Fibroblast of skin of left quadriceps (primary cell): ENCODE results near the gene RUBCNL.
A peak's percentile ranks its signal among the peaks of the same experiment; 100 is the strongest.

Source experiments
- DNase-seq, 2 experiments: peaks; one replicate each; pipeline ENCODE4 v3.0.0-alpha.2; 2013; ENCODE audit warnings: low read depth in 2 of 2

Gene RUBCNL

DNA sequence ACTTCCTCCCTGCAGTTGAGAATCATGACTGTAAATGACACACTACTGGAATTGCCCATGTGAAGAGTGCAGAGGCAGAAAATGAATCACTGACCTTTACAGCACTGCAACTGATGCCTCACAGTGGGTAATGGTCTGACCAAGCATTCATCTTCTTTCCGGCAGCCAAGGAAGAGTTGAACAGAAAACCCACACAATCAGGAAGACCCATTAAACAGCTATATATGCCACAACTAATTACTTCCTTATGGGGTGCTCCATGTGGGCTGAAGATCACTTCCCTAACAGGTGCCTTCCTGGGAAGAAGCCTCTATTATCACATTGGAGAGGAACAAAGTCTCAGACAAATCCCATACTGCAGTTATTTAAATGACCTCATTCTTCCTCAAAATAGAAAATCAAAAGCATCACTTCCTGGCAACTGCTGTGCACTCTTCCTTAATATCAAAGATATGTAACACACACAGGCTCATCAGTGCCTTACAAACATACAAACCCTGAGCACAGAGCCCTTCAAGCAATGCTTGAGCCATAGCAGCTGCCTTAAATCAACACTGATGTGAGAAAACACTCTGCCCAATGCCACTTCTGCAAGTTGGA is 45.8 kb downstream of the RUBCNL start:
- DNase-seq, result peak; percentile 25 to 33

DNA sequence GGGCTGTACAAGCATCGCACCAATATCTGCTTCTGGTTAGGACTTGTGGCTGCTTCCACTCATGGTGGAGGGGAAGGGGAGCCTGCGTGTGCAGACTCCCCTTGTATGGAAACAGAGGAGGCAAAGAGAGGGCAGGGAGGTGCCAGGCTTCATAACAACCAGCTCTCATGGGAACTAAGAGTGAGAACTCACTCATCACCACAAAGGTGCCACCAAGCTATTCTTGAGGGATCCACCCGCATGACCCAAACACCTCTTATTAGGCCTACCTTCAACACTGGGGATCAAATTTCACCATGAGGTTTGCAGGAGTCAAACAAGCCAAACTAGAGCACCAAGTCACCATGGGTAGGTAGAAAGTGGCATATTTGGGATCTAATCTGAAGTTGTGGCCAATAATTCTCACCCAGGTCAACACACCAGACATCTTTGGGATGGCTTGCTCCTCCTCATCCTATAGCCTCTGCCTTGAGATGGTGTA is 46.4 kb downstream of the RUBCNL start:
- DNase-seq, result no peak

GRCh38 chr13:46340011-46340410 is 47.0 kb downstream of the RUBCNL start:
- no peak for DNase-seq

DNA sequence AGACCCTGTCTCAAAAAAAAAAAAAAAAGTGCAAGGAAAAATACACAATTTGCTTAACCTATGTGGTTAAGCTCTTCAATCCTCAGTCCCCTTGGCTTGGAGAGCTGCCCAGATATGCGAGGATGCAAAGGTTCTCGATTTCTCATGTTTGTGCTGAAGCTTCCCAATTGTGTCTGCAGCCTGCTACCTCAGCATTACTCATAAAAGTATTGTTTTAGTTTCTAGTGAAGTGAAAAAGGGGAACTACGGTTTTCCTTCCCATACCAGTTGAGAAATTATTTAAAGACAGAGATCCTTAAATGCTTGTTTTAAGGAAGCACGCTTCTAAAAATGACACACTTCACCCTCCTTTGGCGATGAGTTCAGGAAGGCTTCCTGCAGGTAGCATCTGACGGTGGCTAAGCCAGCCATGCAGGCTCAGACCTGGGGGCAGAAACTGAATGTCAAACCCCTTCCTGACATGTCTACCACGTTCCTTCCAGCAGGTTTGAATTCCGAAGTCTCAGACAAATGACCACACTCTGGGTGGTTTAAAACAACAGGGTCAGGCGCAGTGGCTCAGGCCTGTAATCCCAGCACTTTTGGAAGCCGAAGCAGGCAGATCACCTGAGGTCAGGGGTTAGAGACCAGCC is 47.9 kb downstream of the RUBCNL start:
- DNase-seq, result peak; percentile 62 to 72

DNA sequence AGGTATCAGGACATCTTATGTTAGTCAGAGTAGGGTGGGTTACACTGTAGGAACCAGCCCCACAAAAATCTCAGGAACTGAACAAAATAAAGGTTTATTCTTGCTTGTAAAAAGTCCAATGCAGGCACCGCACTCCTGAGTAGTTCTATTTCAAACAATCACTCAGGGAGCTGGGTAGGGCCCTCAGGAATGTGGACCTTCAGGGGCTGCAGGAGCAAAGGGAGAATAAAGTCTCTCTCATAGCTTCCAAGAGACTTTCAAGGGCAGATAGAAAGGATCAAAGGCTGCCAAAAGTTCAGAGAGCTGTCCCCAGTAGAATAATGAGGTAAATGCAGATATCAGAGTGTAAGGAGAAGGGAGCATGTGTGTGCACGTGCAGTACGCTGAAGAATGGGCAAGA is 49.4 kb downstream of the RUBCNL start:
- no peak for DNase-seq

- no peak for DNase-seq
These were observed 52.8 kb downstream of the RUBCNL start for GRCh38 chr13:46334035-46334822.

DNA sequence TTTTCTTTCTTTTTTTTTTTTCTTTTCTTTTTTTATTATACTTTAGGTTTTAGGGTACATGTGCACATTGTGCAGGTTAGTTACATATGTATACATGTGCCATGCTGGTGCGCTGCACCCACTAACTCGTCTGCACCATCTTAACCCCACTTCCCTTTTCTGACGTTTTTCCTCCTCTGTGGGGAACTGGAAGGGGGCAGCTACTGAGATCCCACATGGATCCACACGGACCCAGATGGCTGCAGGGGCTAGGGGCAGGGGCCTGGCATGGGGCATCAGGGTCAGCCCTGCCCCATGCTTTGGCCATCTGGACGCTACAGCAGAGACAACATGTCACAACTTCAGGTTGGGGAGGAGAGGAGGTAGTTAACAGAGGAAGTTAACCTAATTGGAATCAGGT is 54.3 kb downstream of the RUBCNL start:
- DNase-seq, result no peak

GRCh38 chr13:46329624-46330023 is 57.4 kb downstream of the RUBCNL start:
- DNase-seq, result no peak

- DNase-seq, result no peak
These were observed 59.8 kb downstream of the RUBCNL start for GRCh38 chr13:46327246-46327645.

- peak; percentile 48 to 51 for DNase-seq
These were observed 62.1 kb downstream of the RUBCNL start for GRCh38 chr13:46324976-46325375.

- DNase-seq, result peak; percentile 40 to 53
These were observed 65.4 kb downstream of the RUBCNL start for GRCh38 chr13:46321494-46322225.

GRCh38 chr13:46320821-46321220 is 66.2 kb downstream of the RUBCNL start:
- DNase-seq, result no peak

- no peak for DNase-seq
These were observed 66.6 kb downstream of the RUBCNL start for GRCh38 chr13:46320406-46320805.

DNA sequence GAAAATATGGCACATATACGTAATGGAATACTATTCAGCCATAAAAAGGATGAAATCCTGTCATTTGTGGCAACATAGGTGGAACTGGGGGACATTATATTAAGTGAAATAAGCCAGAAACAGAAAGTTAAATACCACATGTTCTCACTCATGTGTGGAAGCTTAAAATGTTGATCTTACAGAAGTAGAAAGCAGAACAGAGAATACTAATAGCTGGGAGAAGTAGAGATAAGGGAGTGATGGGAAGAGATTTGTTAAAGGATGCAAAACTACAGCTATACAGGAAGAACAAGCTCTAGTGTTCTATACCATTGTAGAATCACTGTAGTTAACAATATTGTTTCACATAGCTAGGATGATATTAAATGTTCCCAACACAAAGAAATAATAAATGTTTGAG is 68.1 kb downstream of the RUBCNL start:
- DNase-seq, result no peak

DNA sequence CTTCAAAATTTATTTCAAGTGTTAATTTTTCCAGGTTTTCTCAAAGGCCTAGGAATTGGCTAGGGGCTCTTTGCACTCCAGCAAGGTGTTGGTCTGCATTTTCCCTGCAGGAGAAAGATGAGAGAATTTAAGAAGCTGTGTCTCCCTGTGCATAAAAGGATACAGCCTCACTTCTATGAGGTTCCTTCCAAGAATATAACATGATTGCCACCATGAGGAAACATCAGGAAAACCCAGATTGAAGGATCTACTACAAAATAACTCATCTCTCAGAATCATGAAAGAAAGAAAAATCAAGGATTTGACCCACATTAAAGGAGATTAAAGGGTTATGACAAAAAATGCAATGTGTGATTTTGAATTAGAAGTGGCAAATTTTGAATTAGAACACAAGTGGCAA is 69.9 kb downstream of the RUBCNL start:
- no peak for DNase-seq

- no peak for DNase-seq
These were observed 71.5 kb downstream of the RUBCNL start for GRCh38 chr13:46315491-46316075.

DNA sequence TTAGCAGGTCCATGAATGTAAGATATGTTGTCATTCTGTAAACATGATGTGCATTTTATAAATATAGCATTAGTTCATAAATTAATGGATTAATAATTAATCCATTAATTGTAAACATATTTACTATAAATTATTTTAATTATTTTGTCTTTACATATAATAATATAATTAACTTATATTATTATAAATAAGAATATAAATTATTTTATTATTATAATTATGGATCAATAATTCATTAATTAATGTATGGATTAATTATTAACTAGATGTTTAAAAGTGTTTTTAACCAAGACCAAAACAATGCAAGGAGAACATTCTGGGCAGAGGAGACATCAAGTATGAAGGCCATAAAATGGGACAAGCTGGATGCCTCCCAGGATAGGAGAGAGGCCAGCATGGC is 72.0 kb downstream of the RUBCNL start:
- no peak for DNase-seq

DNA sequence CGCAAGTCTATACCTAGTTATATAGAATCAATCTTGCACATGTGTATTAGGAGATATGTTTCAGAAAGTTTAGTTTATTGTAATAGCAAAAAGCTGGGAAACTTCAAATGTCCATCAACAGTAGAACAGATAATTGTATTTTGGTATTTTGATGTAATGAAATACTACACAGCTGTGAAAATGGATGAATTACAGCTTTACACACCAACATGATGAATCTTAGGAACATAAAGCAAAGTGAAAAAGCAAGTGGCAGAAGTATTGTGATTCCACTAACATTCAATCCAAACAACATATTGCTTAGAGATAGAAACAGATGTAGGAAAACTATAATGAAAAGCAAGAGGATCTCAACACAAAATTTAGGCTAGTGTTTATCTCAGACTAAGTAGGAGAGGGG is 72.5 kb downstream of the RUBCNL start:
- DNase-seq, result no peak

DNA sequence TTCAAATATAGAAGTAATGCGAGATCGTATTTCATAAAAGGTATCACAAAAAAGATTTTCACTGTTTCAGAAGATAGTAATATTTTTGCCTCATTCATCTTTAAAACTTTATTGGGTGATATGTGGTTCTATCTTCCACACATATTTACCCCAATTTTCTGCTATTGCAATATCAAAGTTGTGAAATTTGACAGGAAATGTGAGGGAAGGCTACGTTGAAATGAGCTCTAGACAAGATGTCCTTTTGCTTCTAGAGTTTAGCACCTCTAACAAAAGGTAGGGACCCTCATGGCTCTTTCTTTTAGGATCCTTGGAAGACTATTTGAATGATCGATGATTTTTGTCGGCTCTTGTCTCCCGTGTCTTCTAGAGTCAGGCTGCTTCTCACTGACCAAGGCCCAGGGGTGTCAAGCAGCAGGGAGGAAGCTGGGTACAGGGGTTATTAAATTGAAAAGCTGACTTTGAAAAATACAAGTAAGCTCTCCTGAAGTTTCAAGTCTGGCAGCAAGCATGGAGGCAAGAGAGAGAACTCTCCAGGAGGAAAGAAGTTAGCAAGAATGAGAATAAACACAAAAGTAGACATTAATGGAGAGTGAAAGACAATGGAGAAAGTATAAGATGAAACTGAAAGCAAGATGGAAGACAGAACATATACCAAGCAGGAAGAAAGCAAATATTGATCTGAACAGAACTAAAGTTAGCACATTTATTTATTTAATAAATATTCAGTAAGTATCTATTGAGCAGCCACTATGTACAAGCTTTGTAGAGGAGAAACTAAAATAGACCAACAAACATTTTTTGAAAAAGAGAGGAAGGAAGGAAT is 73.4 kb downstream of the RUBCNL start:
- no peak for DNase-seq

- DNase-seq, result no peak
These were observed 74.0 kb downstream of the RUBCNL start for GRCh38 chr13:46313024-46313423.

GRCh38 chr13:46311217-46311616 is 75.8 kb downstream of the RUBCNL start:
- no peak for DNase-seq
